ENCODE data around the gene AHRR.
"Not testable (repeated sequence)": the region's sequence is repeated elsewhere in the genome, so short reads cannot be mapped to it uniquely, and the experiment has no call there.

Gene AHRR

DNA sequence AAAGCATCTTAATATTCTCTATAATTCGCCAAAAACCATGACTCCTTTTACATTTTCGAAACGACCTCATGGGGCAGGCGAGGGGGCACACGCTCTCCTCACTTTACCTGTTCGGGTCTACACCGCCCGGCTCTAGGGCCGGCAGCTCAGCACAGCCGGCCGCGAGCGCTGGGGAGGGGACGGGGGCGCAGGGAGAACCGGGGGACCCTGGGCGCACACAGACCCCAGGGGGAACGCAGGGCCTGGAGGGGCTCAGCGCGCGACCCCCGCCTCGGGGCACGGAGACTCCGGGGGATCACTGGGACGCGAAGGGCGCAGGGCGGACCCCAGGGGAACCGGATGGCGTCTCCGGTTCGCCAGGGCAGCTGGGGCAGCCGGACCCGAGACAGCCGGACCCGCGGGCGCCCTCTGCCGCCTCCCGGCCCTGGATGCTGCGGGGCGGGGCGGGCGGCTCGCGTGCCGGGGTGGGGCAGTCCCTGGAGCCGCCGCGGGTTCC lies at the start of gene AHRR:
Gene AHRR (plus strand): TSS at position 485 of the 496 bp plus-strand sequence. CDS start 22,189 bp downstream, outside the sequence.
- peak in 1 of 2 experiments; percentile 25 for DNase-seq

DNA sequence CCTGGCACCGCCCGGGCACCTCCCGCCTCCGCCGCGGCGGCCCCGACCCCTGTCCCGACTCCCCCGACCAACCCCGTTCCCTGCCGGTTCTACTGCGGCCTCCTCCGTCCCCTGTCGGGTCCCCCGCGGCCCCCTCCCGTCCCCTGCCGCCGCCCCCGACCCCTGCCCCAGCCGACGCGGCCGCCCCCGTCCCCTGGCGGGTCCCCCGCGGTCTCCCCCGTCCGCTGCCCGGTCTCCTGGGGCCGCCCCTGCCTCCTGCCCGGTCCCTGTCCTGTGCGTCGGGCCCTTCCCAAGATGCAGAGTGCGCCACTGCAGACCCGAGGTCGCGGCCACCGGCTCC lies 49.7 kb upstream of the AHRR start:
- not testable (repeated sequence) for DNase-seq

DNA sequence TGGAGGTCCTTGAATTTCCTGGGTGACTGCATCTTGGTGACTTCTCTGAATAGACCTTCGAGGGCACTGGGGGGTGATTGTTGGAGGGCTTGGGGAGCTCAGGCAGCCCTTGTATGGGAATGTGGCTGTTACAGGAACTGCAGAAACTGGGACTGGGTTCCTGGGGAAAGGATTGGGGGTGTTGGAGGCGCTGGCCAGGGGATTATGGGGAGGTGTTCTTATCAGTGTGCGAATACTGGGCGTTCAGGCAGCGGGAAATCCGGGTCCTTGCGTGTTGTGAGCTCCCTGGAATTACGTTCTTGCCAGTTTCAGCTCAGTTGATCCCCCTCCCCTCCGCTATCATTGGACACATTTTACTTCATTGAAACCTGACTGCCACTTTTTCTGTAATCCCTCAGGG lies 48.4 kb upstream of the AHRR start:
- peak in 1 of 2 experiments; percentile 3 for DNase-seq

DNA sequence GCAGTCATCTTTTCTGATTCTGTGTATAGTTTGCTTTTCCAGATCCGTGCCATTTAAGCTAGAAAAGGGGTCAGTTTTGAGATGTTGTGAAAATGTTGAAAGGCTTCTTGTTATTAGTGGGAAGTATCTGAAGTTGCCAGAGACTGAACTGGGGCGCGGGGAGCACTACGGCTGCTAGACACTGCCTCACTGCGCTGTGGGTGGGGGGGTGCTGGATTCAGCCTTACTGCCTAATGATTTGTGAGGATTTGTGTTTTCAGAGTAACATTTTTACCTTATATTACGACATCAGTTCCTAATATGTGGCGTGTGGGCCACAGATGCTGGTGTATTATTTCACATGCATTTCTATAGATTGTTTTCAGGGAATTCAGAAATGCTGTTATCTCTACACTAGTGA lies 48.0 kb upstream of the AHRR start:
- not testable (repeated sequence) for DNase-seq

DNA sequence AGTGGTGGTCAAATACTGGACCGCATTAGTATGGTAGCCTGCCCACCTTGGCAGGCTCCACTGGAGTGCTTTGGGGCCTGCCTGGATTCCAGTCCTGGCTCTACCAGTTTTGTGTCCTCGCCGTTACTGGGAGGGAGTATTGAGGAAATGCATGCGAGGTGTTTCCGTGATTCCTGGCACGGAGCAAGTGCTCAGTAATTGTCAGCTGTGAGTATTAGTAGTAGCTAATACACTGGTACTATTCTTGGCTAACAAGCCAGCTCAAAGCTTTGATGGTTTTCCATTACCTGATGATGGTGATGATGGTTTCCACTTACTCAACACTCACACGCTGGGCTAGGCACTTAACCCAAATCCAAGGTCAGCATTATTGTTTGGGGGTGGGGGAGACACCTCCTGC lies 47.2 kb upstream of the AHRR start:
- not testable (repeated sequence) for DNase-seq

DNA sequence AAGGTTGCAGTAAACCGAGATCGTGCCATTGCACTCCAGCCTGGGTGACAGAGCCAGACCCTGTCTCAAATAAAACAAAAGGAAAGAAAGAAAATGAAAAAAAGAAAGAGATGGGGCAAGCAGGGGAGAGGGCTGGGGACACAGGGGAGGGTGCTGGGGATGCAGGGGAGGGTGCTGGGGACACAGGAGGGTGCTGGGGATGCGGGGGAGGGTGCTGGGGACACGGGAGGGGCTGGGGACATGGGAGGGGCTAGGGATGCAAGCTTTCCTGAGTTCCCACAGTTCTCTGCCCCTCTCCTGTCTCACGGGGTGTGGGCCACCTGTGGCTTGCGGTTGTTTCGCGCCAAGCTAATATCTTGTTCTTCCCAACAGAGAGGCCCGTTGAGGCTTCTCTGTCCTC lies 42.9 kb upstream of the AHRR start:
- DNase-seq, result no peak

DNA sequence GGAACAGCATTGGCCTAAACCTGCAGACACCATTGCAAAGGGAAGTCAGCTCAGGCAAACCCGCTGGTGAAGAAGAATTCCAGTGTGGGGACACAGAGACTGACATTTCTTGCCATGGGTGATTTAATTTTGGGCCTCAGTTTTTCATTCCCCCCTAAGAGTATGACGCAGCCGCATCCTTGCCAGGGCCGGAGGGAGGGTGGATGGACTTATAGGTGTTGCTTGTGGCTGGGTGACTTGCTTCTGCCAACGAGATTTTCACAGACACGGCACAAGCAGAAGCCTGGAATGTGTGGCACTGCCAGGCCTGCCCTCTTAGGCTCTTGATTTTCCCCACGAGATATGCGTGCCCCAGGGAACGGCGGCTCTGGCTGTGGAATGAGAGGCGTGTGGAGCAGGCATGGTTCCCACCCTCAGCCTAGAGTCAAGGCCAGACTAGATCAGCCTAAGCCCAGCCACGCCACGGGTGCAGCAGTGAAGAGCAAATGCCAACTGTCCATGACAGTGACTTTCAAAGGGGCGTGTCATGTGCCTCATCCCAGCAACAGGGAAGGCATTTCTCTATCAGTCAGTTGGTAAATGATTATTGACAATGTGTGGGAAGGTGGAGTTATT lies 42.4 kb upstream of the AHRR start:
- not testable (repeated sequence) for DNase-seq

DNA sequence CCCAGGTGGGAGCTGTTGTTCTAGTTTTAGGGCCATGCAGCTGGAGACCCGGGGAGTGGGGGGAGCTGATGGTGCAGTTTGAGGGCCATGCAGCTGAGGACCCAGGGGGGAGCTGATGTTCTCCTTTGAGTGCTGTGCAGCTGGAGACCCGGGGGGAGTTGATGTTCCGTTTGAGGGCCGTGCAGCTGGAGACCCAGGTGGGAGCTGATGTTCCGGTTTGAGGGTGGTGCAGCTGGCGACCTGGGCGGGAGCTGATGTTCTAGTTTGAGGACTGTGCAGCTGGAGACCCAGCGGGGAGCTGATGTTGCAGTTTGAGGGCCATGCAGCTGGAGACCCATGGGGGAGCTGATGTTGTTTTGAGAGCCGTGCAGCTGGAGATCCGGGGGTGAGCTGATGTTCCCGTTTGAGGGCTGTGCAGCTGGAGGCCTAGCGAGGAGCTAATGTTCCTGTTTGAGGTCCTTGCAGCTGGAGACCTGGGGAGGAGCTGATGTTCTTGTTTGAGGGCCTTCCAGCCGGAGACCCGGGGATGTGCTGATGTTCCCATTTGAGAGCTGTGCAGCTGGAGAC lies 35.4 kb upstream of the AHRR start:
- no peak for DNase-seq

DNA sequence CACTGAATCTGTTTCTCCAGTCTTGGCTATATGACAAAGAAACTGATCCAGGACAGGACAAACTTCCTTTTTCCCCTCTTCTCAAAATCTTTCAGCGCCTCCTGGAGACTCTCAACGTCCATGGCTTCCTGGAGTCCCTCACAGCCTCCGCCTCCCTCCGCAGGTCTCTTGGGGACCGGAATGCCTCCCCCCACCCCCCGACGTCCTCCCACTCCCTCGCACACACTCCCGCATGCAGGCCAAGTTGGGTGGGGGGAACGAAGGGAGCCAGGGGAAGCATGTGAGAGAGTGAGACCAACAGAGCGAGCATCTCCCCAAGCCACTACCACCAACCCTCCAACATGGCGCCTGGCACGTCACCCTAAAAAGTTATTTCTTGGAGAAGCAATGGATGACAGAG lies 31.3 kb upstream of the AHRR start:
- DNase-seq, result not testable (repeated sequence)

DNA sequence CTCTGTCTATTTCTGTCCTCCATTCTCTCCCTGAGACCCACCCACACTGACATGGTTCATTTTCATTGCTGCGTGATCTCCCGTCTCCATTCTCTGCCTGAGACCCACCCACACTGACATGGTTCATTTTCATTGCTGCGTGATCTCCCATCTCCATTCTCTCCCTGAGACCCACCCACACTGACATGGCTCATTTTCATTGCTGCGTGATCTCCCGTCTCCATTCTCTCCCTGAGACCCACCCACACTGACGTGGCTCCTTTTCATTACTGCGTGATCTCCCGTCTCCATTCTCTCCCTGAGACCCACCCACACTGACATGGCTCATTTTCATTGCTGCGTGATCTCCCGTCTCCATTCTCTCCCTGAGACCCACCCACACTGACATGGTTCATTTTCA lies 30.2 kb upstream of the AHRR start:
- not testable (repeated sequence) for DNase-seq

DNA sequence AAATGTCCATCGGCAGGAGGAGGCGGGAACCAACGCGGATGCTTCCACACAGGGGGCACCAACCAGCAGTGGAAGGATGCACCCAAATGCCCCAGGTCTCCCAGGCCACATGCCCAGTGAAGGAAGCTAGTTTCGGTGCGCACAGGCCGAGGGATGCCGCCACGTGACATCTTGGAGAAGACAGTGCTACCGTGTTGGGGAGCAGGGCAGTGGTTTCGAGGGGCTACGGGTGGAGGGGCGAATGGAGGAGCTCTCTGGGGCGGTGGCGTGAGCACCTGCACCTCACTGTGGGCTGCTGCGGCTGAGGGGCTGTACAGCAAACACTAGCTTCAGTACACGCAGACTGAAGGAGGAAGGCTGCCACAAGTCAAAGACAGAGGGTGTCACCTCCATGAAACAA lies 26.7 kb upstream of the AHRR start:
- not testable (repeated sequence) for DNase-seq

DNA sequence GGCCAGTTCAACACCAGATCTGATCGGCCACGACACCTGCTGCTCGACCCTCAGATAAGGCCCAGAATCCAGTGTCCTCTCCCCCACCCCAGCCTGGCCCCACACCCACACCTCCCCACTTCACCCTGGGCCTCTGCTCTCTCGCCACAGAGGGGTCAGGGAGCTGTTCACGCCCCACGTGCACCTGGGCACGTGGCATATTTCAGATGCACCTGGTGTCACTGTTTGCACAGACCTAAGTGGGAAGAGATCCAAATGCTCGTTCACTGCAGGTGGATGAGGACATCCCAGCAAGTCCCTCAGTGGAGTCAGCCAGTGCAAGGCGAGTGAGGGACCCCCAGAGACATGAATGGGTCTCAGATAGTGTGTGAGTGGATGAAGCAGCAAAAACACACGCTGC lies 25.3 kb upstream of the AHRR start:
- not testable (repeated sequence) for DNase-seq

DNA sequence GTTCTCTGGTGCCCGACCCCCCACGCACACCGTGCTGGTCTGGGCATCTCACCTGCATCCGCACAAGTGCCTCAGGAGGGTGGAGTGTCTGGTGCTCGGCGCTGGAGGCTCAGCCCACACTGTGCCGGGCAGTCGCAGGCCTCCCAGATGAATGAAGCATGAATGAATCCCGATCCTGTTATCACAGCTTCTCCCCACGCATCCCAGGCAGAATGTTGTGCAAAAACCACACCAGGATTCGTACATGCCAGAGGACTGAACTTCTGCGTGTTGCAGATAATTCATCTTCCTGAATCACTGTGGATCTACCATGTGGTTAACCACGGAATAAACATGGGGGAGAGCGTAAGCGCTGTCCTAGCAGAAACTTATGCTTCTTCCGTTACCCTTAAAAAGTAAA lies 24.6 kb upstream of the AHRR start:
- DNase-seq, result not testable (repeated sequence)

DNA sequence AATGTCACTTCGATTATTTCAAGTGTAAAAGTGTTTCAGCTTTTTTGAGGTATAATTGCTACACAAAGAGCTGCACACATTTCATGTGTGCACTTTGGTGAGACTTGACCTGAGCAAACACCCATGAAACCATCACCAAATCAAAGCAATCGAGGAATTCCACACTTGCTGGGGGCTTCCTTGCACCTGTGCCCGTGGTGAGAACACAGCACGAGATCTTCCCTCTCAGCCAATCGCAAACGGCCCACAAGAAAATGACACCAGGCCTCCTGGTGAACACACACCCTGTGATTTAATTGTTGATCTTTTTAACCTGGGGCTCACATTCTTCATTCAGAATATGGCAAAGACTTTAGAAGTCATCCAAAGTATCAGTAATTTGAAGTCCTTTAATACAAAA lies 24.1 kb upstream of the AHRR start:
- not testable (repeated sequence) for DNase-seq

DNA sequence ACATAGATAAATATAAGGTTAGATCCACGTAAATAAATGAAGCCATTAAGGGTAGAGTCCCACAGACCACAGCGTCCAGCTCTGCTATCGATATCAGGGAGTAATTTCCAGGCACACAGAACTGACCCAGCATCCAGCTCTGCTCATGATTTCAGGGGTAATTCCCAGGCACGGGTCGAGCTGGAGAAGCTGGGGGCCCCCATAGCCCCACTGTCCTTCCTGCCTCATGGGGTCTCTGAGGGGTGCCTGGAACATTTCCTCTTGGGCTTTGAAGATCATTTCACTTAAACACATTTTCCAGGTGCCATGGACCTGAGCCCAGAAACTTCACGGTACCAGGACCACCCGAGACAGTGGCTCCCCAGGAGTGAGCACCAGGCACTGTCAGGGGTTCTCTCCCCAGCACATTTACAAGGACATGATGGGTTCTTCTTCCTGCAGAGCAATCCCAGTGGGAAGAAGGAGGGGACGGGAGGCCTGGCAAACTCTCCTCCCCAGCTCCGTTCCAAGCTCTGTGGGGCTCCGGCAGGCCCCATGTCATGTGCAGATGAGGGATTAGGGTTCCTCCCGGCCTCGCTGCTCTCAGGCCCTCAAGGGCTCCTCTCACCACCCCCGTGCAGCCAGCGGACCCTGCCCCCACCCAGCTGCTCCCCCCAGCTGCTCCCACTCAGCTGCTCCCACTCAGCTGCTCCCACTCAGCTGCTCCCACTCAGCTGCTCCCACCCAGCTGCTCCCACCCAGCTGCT lies 23.4 kb upstream of the AHRR start:
- not testable (repeated sequence) for DNase-seq

DNA sequence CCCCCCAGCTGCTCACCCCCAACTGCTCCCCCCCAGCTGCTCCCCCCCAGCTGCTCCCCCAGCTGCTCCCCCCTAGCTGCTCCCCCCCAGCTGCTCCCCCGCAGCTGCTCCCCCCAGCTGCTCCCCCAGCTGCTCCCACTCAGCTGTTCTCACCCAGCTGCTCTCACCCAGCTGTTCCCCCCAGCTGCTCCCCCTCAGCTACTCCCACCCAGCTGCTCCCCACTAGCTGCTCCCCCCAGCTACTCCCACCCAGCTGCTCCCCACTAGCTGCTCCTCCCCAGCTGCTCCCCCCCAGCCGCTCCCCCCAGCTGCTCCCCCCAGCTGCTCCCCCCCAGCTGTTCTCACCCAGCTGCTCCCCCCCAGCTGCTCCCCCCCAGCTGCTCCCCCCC lies 22.8 kb upstream of the AHRR start:
- DNase-seq, result no peak

DNA sequence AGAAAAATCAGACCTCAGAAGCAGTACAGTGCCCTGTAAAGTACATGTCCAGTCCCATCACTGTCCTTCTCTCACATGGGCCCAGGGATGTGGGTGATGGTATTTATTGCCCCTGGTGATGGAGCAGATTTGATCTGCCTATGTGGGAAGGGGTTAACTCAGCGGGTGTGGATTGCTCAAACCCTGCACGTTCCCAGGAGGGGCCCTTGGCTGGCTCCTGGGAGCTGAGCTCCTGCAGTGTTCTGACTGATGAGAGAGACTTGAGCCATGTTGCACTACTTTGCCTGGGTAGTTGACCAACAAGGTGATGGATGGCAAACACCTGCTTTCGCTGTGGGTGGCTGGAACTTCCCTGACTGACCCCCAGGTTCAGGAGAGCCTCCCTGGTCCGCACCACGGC lies 21.6 kb upstream of the AHRR start:
- DNase-seq, result not testable (repeated sequence)

DNA sequence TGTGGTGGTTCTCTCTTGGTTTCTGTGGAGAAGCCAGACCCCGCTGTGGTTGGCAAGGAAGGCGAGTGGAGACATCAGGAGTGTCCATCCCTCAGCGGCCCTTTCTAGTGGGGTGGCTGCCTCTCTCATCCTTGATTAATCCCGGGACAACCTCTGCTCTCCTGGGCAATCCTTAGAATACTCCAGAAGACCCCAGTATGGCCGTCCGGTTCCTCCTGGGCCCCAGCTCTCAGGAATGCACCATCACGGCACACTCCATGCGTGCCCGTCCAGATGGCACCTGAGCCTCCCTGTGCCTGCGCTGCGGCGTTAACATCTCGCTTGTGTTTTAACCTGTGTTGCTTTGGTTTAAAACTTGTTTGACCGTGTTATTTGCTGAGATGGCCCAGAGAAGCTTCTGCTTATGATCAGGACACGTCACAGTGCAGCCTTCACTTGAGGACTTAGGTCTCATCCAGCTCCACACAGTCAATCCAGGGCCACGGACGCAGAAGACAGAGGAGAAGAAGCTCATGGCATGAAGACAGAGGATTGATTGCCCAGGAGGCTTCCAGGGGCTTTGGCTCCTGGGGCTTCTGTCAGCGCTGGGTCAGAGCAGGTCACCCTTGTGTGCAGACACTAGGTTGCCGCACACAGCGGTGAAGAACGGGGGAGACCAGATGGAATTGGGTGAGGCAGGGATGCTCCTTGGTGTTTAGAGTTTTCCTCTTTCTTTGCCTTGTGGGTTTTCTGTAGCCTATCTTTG lies 20.7 kb upstream of the AHRR start:
- not testable (repeated sequence) for DNase-seq

DNA sequence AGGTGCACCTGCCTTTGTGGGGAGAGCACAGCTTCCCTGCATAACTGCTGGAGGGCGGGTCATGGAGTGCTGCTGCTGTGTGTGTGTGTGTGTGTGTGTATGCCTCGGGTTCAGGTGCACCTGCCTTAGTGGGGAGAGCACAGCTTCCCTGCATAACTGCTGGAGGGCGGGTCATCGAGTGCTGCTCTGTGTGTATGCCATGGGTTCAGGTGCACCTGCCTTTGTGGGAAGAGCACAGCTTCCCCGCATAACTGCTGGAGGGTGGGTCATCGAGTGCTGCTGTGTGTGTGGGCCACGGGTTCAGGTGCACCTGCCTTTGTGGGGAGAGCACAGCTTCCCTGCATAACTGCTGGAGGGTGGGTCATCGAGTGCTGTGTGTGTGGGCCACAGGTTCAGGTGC lies 19.1 kb upstream of the AHRR start:
- DNase-seq, result not testable (repeated sequence)

DNA sequence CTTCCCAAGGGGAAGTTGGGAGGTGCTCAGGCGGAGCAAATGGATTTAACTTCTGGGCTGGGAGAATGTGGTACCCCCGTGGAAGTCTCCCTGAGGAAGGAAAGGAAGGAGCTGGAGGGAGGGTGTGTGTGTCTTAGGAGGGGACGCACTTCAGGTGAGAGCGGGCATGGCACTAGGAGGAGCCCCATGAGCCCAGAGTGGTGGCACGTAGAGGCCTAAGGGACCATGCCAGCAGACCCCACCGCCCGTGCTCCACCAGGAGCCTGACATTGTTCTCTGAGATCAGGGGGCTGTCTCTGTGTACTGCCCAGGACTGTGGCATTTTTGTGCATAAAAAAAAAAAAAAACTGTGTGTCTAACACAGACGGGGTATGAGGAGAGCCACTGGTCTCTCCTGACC lies 18.5 kb upstream of the AHRR start:
- DNase-seq, result no peak

DNA sequence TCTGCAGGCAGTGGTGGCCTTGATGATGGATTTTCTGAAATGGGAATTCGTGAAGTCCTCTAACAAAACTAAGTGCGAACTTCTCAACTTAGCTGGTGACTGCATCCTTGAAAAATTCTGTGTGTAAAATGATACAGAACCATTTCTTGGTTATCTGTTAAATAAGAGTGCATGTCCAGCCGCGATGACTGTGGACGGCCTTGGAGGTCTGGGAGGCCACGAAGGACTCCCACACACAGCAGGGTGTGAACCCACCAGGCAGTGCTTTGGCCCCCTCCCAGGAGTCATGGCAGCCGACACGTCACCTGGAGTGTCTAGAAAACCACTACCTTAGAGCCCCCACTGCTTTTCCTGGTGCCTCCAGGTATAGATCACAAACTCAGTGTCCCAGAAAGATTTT lies 17.8 kb upstream of the AHRR start:
- DNase-seq, result not testable (repeated sequence)

DNA sequence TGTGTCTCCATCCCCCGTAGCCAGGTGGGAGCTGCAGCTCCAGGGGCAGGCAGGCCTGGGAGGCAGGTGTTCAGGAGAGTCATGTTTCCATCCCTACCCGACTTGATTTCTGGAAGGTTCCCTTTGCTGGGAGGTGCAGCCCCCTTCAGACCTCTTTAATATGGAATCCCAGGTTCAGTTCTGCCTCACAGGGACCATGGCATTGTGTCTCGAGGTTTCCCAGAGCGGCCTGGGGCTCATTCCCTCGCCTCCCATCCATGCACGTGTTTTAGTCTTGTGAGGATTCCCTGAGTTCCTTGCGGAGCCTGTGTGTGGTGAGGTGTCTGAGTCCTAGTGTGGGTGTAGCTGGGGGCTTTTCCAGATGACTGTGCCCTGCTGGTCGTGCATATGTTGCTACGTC lies 16.5 kb upstream of the AHRR start:
- DNase-seq, result no peak

DNA sequence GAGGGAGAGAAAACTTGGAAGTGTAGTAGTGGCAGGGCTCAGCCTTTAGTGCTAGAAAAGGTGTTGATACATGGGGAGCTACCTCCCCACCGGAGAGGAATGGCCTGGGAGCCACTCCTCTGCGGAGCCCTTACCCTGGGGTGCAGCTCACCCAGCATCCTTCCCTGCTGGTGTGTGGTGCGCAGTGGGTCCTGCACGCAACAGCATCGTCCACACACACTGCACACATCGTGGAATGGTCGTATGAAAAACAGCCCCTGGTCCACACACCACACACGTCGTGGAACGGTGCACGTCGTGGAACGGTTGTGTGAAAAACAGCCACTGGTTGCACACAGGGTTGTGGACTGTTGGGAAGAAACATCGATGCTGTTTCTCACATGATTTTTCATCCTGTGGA lies 16.1 kb upstream of the AHRR start:
- DNase-seq, result no peak
